ENCODE results near the gene MEGF11.

DNA sequence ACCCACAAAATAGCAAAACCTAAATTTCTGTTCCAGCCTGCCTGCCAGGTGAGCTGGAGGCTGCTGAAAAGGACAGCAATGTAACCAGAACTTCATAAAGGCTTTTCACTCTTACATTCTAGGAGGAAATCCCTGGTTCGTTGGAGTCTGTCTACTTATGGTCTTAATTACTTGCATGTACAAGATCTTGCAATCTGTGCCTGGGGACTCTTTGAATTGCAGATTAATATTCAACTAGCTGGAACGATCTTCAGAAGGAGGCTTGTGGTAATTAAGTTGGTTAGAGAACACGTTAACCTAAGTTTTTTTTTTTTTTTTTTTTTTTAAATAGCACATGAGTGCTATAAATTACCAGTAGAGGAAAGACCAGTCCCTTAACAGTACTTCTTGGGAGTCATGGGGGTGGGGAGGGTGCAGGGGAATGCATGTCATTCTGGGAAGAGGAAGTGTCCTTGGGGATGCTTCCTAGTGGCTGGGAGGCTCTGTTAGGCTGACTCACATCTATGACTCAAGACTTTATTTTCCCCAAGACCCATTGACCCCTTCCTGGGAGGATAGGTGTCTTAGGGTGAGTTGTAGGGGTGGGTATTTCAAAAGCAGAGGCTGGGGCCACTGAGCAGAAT lies 244.5 kb downstream of the MEGF11 start:
- TF ChIP-seq CTCF (IDR thresholded peaks at IDR 0.05; ENCODE audit: insufficient read depth, low read length) (no peak), SPI1 (IDR thresholded peaks at IDR 0.05; ENCODE audit: borderline replicate concordance, low read depth) (no peak), GABPA (IDR thresholded peaks at IDR 0.05; ENCODE audit: low read depth) (no peak)
- TF ChIP-seq, protein P1, sequence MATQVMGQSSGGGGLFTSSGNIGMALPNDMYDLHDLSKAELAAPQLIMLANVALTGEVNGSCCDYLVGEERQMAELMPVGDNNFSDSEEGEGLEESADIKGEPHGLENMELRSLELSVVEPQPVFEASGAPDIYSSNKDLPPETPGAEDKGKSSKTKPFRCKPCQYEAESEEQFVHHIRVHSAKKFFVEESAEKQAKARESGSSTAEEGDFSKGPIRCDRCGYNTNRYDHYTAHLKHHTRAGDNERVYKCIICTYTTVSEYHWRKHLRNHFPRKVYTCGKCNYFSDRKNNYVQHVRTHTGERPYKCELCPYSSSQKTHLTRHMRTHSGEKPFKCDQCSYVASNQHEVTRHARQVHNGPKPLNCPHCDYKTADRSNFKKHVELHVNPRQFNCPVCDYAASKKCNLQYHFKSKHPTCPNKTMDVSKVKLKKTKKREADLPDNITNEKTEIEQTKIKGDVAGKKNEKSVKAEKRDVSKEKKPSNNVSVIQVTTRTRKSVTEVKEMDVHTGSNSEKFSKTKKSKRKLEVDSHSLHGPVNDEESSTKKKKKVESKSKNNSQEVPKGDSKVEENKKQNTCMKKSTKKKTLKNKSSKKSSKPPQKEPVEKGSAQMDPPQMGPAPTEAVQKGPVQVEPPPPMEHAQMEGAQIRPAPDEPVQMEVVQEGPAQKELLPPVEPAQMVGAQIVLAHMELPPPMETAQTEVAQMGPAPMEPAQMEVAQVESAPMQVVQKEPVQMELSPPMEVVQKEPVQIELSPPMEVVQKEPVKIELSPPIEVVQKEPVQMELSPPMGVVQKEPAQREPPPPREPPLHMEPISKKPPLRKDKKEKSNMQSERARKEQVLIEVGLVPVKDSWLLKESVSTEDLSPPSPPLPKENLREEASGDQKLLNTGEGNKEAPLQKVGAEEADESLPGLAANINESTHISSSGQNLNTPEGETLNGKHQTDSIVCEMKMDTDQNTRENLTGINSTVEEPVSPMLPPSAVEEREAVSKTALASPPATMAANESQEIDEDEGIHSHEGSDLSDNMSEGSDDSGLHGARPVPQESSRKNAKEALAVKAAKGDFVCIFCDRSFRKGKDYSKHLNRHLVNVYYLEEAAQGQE (IDR thresholded peaks at IDR 0.05; ENCODE audit: insufficient replicate concordance, low read depth) = no peak
